ENCODE data around the gene CASZ1. TPM values are rescaled to one million over a fixed set of nuclear protein-coding genes. Genes with fewer than 3 reads are reported as not detected.

Gene CASZ1
- polyA plus RNA-seq, 2 of the 4 experiments (the other 2 are of a cell fraction): 0.52 to 1.2 TPM

- 69% methylated on average over 3 of the region's 7 CpGs for WGBS (ENCODE audit: missing lambda C conversion rate)
- FAIRE-seq (no peak), ATAC-seq (no peak), DNase-seq (ENCODE audit: low read depth in 1 of 2, low spot score in 1 of 2) (no peak)
- TF ChIP-seq JUNB (IDR thresholded peaks at IDR 0.05) (no peak), CBX2 (IDR thresholded peaks at IDR 0.05; ENCODE audit: borderline replicate concordance, low read depth) (no peak), EHMT2 (IDR thresholded peaks at IDR 0.05; ENCODE audit: low read depth) (no peak), CEBPB (IDR thresholded peaks at IDR 0.05) (no peak), CBX8 (IDR thresholded peaks at IDR 0.05) (no peak), EP300 (IDR thresholded peaks at IDR 0.05) (no peak), HOXB13 (CRISPR knock-in tag; IDR thresholded peaks at IDR 0.05; ENCODE audit: low read depth) (no peak), RNF2 (IDR thresholded peaks at IDR 0.05; ENCODE audit: borderline replicate concordance, low read depth) (no peak), POLR2A (IDR thresholded peaks at IDR 0.05; ENCODE audit: low read length) (no peak), RFX5 (IDR thresholded peaks at IDR 0.05) (no peak), ESRRA (IDR thresholded peaks at IDR 0.05; ENCODE audit: borderline replicate concordance, low read length) (no peak), MYC (IDR thresholded peaks at IDR 0.05; ENCODE audit: borderline replicate concordance, low read length) (no peak), SREBF2 (IDR thresholded peaks at IDR 0.05) (no peak)
- TF ChIP-seq, protein P1, sequence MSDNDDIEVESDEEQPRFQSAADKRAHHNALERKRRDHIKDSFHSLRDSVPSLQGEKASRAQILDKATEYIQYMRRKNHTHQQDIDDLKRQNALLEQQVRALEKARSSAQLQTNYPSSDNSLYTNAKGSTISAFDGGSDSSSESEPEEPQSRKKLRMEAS (IDR thresholded peaks at IDR 0.05): no peak
- POLR2A ChIA-PET: no interaction called here
- Histone ChIP-seq H3K4me1 (peaks cover 6% of the 10 kb centered on the region; the same call in 2 of the 3 replicates), H3K4me3 (no peak overlapping the region), H3K27ac (no peak overlapping the region), H3K9me3 (no peaks in the 10 kb centered on the region), H3K4me2 (no peak overlapping the region)
- CTCF ChIA-PET: interaction anchor here (1.2 kb wide), 1 partner anchor 128 kb away, joined by 4 read pairs; no protein-coding TSS in a partner anchor
These were observed 24.0 kb upstream of the CASZ1 start for GRCh38 chr1:10820422-10820821.

DNA sequence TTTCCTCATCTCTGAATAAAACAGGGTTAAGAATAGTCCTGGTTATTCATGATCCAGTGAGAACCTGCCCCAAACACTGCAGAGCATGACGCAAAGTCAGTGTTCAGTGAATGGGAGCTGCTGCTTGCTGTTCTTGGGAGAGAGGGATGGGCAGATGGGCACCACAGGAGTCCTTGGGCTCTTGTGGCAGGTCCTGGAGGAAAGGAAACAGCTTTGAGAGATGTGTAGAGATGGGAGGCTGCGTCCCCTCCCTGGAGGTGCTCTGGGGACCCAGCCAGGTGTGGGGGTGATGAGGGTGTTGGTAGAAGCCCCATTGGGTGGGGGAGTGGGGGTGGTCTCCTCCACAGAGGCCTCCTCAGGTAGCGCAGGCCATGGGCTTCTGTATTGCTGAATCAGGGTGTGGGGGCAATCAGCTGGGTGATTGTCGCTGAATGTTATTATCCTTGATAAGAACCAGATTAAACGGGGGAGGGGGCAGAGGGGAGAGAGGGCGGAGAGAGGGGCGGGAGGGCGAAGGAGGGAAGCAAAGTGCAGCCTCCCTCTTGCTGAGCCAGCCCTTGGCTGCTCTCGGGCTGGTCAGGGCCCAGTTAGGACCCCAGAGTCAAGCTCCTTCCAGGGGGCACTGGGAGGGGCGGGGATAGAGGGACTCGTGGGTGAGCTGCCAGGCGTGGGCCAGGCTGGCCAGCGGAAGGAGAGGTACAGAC is 22.9 kb upstream of the CASZ1 start:
- DNase-seq (ENCODE audit: low read depth in 1 of 2, low spot score in 1 of 2): no peak
- H3K27ac ChIP-seq: no peak overlapping the region
- TF ChIP-seq TP53 (CRISPR knock-in tag; IDR thresholded peaks at IDR 0.05): no peak
- TF ChIP-seq ATOH8 (CRISPR knock-in tag; IDR thresholded peaks at IDR 0.05; ENCODE audit: low read depth): no peak
- TF ChIP-seq, protein P2, sequence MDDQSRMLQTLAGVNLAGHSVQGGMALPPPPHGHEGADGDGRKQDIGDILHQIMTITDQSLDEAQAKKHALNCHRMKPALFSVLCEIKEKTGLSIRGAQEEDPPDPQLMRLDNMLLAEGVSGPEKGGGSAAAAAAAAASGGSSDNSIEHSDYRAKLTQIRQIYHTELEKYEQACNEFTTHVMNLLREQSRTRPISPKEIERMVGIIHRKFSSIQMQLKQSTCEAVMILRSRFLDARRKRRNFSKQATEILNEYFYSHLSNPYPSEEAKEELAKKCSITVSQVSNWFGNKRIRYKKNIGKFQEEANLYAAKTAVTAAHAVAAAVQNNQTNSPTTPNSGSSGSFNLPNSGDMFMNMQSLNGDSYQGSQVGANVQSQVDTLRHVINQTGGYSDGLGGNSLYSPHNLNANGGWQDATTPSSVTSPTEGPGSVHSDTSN (IDR thresholded peaks at IDR 0.05): no peak
- TF ChIP-seq PHF8 (IDR thresholded peaks at IDR 0.05; ENCODE audit: borderline replicate concordance, low read depth): no peak
- TF ChIP-seq, protein P3, sequence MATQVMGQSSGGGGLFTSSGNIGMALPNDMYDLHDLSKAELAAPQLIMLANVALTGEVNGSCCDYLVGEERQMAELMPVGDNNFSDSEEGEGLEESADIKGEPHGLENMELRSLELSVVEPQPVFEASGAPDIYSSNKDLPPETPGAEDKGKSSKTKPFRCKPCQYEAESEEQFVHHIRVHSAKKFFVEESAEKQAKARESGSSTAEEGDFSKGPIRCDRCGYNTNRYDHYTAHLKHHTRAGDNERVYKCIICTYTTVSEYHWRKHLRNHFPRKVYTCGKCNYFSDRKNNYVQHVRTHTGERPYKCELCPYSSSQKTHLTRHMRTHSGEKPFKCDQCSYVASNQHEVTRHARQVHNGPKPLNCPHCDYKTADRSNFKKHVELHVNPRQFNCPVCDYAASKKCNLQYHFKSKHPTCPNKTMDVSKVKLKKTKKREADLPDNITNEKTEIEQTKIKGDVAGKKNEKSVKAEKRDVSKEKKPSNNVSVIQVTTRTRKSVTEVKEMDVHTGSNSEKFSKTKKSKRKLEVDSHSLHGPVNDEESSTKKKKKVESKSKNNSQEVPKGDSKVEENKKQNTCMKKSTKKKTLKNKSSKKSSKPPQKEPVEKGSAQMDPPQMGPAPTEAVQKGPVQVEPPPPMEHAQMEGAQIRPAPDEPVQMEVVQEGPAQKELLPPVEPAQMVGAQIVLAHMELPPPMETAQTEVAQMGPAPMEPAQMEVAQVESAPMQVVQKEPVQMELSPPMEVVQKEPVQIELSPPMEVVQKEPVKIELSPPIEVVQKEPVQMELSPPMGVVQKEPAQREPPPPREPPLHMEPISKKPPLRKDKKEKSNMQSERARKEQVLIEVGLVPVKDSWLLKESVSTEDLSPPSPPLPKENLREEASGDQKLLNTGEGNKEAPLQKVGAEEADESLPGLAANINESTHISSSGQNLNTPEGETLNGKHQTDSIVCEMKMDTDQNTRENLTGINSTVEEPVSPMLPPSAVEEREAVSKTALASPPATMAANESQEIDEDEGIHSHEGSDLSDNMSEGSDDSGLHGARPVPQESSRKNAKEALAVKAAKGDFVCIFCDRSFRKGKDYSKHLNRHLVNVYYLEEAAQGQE (IDR thresholded peaks at IDR 0.05): no peak
- no peak for TF ChIP-seq ZFP36 (IDR thresholded peaks at IDR 0.05; ENCODE audit: borderline replicate concordance, partially characterized antibody)
- TF ChIP-seq SMC3 (IDR thresholded peaks at IDR 0.05): no peak
- ATAC-seq: no peak
- no peak overlapping the region for H3K4me3 ChIP-seq
- POLR2A ChIA-PET: no interaction called here
- no peak for FAIRE-seq
- H3K4me2 ChIP-seq: no peak overlapping the region
- WGBS (ENCODE audit: missing lambda C conversion rate): 81% methylated on average over 10 of the region's 13 CpGs
- no peaks in the 10 kb centered on the region for H3K4me1 ChIP-seq
- H3K9me3 ChIP-seq: no peaks in the 10 kb centered on the region
- CTCF ChIA-PET: interaction anchor here (0.6 to 1.2 kb wide), 4 partner anchors 13 to 296 kb away, joined by 3 to 4 read pairs (median 3); no protein-coding TSS in a partner anchor
